Measurements from ENCODE around the gene SCN10A.

SCN10A gene

DNA sequence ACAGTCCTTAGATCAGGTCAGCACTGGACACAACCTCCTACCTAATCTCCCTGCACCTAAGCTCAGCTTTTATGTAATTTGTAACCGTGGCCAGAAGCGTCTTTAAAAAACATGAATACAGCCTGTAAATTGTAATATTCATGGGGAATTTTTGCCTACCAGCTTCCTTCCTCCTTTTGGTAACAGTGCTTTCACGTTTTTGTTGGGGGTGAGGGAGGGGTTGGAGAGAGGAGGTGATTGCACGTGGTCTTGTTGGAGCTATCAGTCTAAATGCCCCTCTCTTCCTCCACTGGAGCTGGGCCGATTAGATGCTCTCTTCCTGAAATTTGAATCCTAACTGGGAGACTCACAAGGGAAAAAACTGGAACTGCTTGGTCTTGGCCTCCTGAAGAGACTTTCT, 131.5 kb downstream of the SCN10A start:
- H3K4me3 Mint-ChIP-seq: no peak overlapping the region
- no peak overlapping the region for H3K27ac Mint-ChIP-seq
- CTCF ChIA-PET: no interaction called here
- no peaks in the 10 kb centered on the region for H3K9me3 Mint-ChIP-seq
- no peak for DNase-seq
- peaks cover 23% of the 10 kb centered on the region for H3K27me3 Mint-ChIP-seq
- no peaks in the 10 kb centered on the region for H3K4me1 Mint-ChIP-seq
- H3K36me3 Mint-ChIP-seq: no peaks in the 10 kb centered on the region

DNA sequence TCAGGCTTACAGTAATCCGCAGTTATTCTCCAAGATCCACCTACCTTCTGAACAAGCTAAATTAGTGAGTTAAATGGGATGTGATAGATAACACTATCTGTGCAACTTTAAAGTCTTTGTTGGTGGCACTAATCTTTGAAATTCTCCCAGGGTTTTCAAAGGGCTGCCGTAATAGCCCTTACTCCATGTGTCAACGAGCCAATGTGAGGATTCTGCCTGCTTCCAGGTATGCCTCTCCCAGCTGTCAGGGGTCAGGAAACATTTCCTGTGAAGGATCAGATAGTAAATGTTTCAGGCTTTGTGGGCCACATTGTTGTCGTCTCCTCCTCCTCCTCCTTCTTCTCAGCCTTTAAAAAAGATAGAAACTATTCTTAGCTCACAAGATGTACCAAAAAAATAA, 146.3 kb downstream of the SCN10A start:
- H3K36me3 Mint-ChIP-seq: no peaks in the 10 kb centered on the region
- H3K27me3 Mint-ChIP-seq: peaks cover 9% of the 10 kb centered on the region
- H3K4me3 Mint-ChIP-seq: no peak overlapping the region
- no peaks in the 10 kb centered on the region for H3K9me3 Mint-ChIP-seq
- no peak overlapping the region for H3K27ac Mint-ChIP-seq
- DNase-seq: no peak
- no peaks in the 10 kb centered on the region for H3K4me1 Mint-ChIP-seq
- CTCF ChIA-PET: interaction anchor here (1.1 to 2.1 kb wide), 3 partner anchors 18 to 151 kb away, joined by 3 to 7 read pairs (median 5); no protein-coding TSS in a partner anchor

DNA sequence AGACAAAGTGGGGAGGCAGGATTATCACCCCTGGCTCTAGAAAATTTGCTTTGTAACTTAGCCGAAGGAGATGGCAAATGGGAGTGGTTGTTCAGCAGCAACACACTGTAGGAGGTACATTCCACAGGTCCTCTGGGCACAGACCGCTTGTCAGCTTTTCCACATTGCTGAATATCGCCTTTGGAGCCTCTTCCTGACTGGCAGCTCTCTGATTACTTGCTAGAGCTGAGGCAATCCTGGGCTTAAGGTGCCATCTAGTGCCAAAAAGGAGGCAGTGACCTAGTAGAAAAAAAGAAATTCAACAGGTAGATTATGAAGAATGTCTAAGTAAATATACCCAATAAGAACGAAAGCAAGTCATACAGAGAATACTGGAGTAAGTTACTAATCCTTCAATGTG, 153.5 kb downstream of the SCN10A start:
- no peaks in the 10 kb centered on the region for H3K36me3 Mint-ChIP-seq
- H3K9me3 Mint-ChIP-seq: no peaks in the 10 kb centered on the region
- CTCF ChIA-PET: interaction anchor here (1.2 to 3.9 kb wide), 6 partner anchors 11 to 689 kb away, joined by 3 to 18 read pairs (median 6); no protein-coding TSS in a partner anchor
- H3K27ac Mint-ChIP-seq: no peak overlapping the region
- no peak overlapping the region for H3K4me3 Mint-ChIP-seq
- H3K4me1 Mint-ChIP-seq: no peaks in the 10 kb centered on the region
- peaks cover 33% of the 10 kb centered on the region for H3K27me3 Mint-ChIP-seq
- peak; percentile 30 for DNase-seq

DNA sequence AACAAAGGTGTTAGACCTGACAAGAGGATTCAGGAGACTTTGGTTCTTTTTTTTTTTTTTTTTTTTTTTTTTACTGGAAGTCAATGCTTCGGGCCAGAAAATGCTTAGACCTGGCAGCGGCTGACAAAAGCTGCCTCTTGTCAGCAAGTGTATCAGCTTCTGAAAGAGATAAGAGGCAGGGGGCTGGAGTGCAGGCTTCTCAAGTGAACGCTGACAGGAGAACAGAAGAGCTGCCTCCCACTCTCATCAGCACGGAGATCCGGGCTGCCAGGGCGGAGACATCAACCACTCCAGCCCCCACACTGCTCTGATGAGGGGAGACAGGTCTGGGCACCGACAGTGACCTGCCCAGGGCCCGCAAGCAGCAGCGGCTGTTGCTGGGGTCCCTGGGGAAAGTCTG, 157.2 kb downstream of the SCN10A start:
- CTCF ChIA-PET: interaction anchor here (0.8 to 1.3 kb wide), 2 partner anchors 138 to 171 kb away, joined by 3 to 6 read pairs; no protein-coding TSS in a partner anchor
- H3K4me3 Mint-ChIP-seq: no peak overlapping the region
- no peaks in the 10 kb centered on the region for H3K4me1 Mint-ChIP-seq
- no peaks in the 10 kb centered on the region for H3K36me3 Mint-ChIP-seq
- no peaks in the 10 kb centered on the region for H3K9me3 Mint-ChIP-seq
- H3K27me3 Mint-ChIP-seq: peaks cover 62% of the 10 kb centered on the region
- DNase-seq: no peak
- H3K27ac Mint-ChIP-seq: no peak overlapping the region

DNA sequence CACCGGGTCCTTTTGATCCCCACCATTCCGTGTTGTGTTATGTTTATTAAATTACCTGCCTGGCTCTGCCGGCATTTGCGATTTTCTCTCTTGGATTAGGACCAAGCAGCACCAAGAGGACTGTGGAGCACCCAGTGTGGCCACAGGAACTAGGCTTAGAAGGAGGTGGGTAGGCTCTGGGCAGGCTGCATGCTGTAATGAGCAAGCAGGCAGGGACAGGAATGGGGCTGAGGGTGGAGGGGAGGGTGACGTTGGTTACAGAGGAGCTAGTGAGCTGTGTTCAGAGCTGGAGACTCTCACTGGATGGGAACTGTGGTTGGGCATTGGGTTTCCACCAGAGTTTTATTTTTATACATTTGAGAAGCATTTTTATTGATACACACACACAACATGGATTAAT, 158.6 kb downstream of the SCN10A start:
- DNase-seq: no peak
- Mint-ChIP-seq H3K9me3 (no peaks in the 10 kb centered on the region), H3K4me3 (no peak overlapping the region), H3K36me3 (no peaks in the 10 kb centered on the region), H3K27me3 (peaks cover 65% of the 10 kb centered on the region), H3K27ac (no peak overlapping the region), H3K4me1 (no peaks in the 10 kb centered on the region)
- CTCF ChIA-PET: interaction anchor here (0.7 to 3.7 kb wide), 3 partner anchors 15 to 162 kb away, joined by 3 to 55 read pairs (median 5); partner anchors contain the start of gene EXOG

DNA sequence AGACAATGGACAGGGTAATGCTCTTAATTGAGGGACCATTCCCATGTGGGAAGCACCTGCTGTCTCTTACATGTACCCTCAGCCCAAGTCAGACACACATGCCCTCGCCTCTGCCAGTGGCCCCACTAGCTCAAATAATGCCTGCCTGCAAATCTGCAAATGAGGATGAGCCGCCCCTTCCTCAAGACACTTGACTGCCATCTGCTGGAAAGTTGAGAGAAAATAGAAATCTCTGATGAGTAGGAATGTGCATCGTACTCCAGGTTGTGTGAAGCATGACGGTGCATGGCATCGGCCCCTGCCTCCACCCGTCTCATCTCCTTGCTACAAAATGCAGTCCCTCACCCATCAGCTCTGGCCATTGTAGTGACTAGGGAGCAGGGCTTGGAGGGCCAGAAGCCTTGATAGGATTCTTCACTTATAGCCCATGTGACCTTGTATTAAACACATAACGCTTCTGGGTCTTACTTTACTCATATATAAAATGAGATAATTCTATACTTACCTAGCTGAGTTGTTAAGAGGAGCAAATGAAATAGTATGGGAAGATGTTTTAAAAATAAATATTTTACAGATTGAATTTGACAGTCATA, 160.2 kb downstream of the SCN10A start:
- no peaks in the 10 kb centered on the region for H3K9me3 Mint-ChIP-seq
- peaks cover 61% of the 10 kb centered on the region for H3K27me3 Mint-ChIP-seq
- no peak overlapping the region for H3K4me3 Mint-ChIP-seq
- no peaks in the 10 kb centered on the region for H3K36me3 Mint-ChIP-seq
- no peaks in the 10 kb centered on the region for H3K4me1 Mint-ChIP-seq
- CTCF ChIA-PET: interaction anchor here (0.7 to 3.7 kb wide), 13 partner anchors 9 to 345 kb away, joined by 3 to 55 read pairs (median 4); partner anchors contain the start of gene EXOG
- DNase-seq: no peak
- H3K27ac Mint-ChIP-seq: no peak overlapping the region

DNA sequence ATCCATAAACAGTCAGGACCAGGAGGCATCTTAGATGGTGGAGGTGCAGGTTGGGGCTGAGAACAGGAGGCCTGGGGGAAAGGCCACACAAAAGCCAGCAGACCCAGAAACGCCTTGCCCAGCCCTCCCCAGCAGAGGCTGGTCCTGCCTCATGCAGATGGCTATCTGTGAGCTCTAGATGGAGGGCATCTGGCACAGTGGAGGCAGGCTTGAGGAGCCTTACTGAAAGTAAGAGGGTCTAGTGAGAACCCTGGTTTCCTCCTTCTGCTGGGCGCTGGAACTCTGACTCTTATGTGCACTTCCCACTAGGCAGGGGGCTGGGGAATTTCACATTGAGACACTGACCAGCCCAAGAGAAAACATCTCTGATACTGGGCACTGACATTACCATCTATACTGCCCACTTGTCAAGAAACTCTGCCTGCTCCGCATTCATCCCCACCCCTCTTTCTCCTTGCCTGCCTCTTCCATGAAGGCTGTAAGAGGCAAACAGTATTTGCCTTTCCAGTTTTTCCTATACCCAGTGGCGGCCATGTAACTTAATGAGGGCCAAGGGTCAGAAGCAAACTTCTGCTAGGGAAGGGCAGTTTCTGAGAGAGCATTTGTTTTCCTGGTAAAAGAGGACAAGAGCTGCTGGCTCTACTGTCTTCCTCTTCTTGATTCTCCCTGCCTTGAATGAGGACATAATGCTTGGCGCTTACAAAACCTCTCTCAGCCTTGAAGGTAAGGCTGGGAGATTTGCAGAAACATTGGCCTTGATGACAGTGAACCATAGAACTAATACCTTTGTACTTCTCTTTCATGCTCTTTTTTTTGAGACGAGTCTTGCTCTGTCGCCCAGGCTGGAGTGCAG, 162.1 kb downstream of the SCN10A start:
- Mint-ChIP-seq H3K4me3 (no peak overlapping the region), H3K36me3 (no peaks in the 10 kb centered on the region), H3K27me3 (peaks cover 49% of the 10 kb centered on the region), H3K4me1 (no peaks in the 10 kb centered on the region), H3K9me3 (no peaks in the 10 kb centered on the region), H3K27ac (no peak overlapping the region)
- no peak for DNase-seq
- CTCF ChIA-PET: interaction anchor here (1.8 to 4.0 kb wide), 4 partner anchors 129 to 158 kb away, joined by 13 to 68 read pairs (median 39); partner anchors contain the start of gene EXOG

DNA sequence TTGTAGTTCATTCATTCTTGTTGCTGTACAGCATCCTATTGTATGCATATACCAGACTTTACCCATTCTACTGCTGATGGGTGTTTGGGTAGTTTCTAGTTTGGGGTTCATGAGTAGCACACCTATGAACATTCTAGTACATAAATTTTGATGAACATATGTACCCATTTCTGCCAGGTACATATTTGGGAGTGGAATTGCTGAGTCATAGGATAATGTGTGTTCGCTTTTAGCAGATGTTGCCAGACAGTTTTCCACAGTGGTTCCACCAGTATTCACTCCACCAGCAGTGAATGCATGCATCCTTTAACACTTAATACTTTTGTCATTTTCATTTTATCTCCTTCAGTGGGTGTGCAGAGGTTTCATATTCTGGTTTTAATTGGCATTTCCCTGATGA, 163.1 kb downstream of the SCN10A start:
- peaks cover 5% of the 10 kb centered on the region for H3K4me1 Mint-ChIP-seq
- H3K27ac Mint-ChIP-seq: no peak overlapping the region
- no peak for DNase-seq
- H3K27me3 Mint-ChIP-seq: peaks cover 40% of the 10 kb centered on the region
- CTCF ChIA-PET: interaction anchor here (0.7 to 4.0 kb wide), 3 partner anchors 19 to 157 kb away, joined by 3 to 68 read pairs (median 23); partner anchors contain the start of gene EXOG
- no peak overlapping the region for H3K4me3 Mint-ChIP-seq
- H3K36me3 Mint-ChIP-seq: no peaks in the 10 kb centered on the region
- H3K9me3 Mint-ChIP-seq: no peaks in the 10 kb centered on the region

DNA sequence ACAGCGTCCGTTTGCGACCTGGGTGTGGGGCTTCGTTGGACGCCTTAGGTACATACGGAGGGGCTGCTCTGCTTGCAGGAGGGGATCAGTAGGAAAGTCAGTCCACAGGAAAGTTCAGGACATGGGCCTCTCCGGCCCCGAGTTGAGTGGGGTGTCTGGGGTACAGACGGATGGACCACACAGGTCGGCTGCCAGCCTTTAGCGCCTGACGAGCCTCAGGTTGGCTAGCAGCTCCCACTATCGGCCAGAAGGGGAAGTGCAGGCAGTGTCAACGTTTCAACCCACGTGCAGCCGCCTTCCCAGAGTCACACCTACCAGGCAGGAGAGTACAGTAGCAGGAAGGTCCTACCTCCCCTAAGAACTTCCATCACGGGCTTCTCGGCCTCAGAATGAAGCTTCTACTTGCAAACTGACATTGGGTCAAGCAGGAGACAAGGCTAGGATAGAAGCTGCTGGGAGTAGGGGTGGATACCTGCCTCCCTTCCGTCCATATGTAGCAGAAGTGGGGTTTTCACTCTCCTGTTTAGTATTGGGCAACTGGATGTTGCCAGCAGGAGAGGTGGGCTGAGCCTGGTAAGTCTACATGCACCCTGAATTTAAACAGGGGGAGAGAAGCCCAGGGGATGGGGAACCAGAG, 164.7 kb downstream of the SCN10A start:
- Mint-ChIP-seq H3K9me3 (no peaks in the 10 kb centered on the region), H3K27me3 (peaks cover 23% of the 10 kb centered on the region), H3K4me1 (peaks cover 5% of the 10 kb centered on the region), H3K36me3 (no peaks in the 10 kb centered on the region), H3K4me3 (no peak overlapping the region), H3K27ac (no peak overlapping the region)
- CTCF ChIA-PET: interaction anchor here (0.5 to 4.0 kb wide), 17 partner anchors 10 to 671 kb away, joined by 3 to 68 read pairs (median 4); partner anchors contain the start of gene EXOG
- peak; percentile 77 for DNase-seq

DNA sequence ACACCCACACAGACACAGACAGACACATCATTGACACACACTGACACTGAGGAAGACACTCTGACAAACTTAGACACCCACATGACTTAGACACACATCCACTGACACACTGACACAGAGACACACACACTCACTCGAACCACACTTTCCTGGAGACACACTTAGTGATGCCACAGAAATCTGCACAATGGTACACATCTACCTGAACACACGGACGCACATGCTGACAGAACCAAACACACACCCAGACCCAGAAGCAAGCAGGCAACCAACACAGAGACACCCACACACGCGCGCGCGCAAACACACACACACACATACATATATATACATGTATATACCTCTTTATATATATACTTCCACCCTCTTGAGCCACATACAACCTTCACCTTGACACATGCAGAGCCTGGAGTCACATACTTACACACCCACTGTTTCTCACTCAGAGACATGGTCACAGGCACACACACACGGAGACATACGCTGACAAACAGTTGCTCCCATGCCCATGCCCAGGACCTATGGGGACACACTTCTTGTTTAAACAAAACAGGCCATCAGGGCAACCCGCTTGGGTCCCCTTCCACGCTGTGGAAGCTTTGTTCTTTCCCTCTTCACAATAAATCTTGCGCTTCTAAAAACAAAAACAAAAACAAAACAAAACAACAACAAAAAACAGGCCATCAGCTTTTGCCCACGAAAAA, 165.6 kb downstream of the SCN10A start:
- DNase-seq: no peak
- Mint-ChIP-seq H3K27ac (no peak overlapping the region), H3K4me1 (peaks cover 5% of the 10 kb centered on the region), H3K27me3 (peaks cover 18% of the 10 kb centered on the region), H3K36me3 (no peaks in the 10 kb centered on the region), H3K4me3 (no peak overlapping the region), H3K9me3 (no peaks in the 10 kb centered on the region)
- CTCF ChIA-PET: interaction anchor here (0.7 to 4.0 kb wide), 13 partner anchors 11 to 350 kb away, joined by 3 to 68 read pairs (median 5); partner anchors contain the start of gene EXOG

DNA sequence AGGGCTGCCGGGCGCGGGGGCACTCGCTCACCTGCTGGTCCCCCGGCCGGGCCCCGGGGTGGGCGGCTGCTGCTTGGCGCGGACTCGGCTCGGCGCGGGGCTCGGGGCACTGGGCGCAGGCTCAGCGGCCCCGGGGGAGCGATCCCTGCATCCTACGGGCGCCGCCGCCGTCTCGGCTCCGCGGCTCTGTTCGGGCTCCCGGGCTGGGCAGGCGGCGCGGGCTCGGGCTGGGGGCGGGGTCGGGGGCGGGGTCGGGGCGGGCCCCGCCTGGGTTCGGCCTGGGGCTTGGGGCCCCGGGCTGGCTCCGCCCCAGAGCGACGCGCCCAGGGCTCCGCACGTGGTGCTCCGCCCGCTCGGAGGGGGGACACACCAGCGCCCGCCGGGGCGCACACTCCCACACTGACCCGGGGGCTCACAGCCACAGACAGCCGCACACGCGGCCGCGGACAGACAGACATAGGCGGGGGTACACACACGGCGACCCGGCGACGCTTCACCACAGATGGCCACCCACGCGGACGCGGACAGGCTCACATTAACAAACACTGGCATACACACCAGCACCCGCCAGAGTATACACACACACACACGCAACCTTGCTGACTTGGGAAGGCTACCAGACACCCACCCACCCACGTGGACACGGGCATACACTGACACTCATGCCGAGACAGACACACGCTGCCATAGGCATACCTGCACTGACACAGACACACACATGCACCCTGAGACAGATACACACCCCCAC, 166.3 kb downstream of the SCN10A start, which contains the start of gene SCN5A:
Gene SCN5A (minus strand): TSS at position 188 of the 748 bp plus-strand sequence. CDS start 16,380 bp downstream, outside the sequence.
- Mint-ChIP-seq H3K9me3 (no peaks in the 10 kb centered on the region), H3K4me1 (peaks cover 5% of the 10 kb centered on the region), H3K4me3 (peak within 1 kb of the TSS; percentile 64), H3K36me3 (no peaks in the 10 kb centered on the region), H3K27ac (no peak within 1 kb of the TSS), H3K27me3 (peaks cover 15% of the 10 kb centered on the region)
- DNase-seq: peak; percentile 63
- CTCF ChIA-PET: no interaction called here

DNA sequence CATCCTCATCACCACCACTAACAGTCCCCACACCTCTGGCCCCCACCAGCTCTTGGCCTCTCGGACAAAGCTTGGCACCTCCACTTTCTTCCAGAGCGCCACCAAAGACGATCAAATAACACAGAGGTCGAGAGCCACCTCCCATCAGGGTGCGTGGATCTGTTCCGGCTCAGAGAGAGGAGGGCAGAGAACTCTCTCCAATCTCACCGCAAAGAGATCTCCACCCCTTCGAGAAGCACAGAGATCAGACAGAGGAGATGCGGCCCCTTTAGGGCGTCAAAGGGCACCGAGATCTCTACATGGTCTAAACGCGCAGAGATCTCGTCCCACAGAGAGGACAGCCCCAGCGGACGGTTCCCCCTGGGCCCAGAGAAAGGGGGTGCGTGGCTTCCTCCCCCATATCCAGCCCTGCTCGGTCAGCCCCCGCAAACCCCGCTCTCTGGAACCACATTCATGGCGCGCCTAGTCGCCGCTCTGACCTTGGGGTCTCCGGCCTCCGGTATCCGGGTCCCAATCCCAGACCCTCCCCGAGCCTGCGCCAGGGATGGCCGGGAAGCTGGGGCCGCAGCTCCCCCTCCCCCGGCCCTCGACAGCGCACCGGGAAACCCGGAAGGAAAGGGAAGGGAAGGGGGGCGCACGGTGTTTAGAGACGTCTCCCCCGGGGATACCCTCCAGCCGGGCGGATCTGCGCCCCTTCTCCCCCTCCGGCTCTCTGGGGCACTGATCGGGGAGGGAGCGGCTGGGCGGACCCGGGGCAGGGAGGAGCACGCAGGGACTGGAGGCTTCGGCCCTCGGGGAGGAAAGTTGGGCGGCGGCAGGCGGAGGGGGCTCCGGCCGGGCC, 167.1 kb downstream of the SCN10A start:
- Mint-ChIP-seq H3K36me3 (no peaks in the 10 kb centered on the region), H3K4me3 (peak overlapping the region; percentile 64), H3K27ac (no peak overlapping the region), H3K27me3 (peaks cover 7% of the 10 kb centered on the region), H3K9me3 (no peaks in the 10 kb centered on the region), H3K4me1 (peaks cover 5% of the 10 kb centered on the region)
- CTCF ChIA-PET: no interaction called here
- peak; percentile 46 for DNase-seq
